ENCODE measurements around the gene DPP6.

DPP6 gene

GRCh38 chr7:154304231-154304630 is 252.0 kb downstream of the DPP6 start:
- Histone ChIP-seq H3K4me1 (peaks cover 2% of the 10 kb centered on the region), H3K36me3 (ENCODE audit: control insufficient read depth, insufficient read depth, low read length) (no peaks in the 10 kb centered on the region), H2AFZ (no peak overlapping the region), H3K79me2 (no peaks in the 10 kb centered on the region), H3K27ac (no peak overlapping the region), H3K9me3 (ENCODE audit: control insufficient read depth, low read length) (no peaks in the 10 kb centered on the region), H3K4me3 (ENCODE audit: low read depth, low read length) (no peak overlapping the region), H3K9ac (no peak overlapping the region), H3K4me2 (ENCODE audit: low read length) (no peak overlapping the region), H3K27me3 (ENCODE audit: control insufficient read depth, insufficient read depth, low read length) (no peaks in the 10 kb centered on the region)
- no peak for TF ChIP-seq CTCF (IDR thresholded peaks at IDR 0.05)

DNA sequence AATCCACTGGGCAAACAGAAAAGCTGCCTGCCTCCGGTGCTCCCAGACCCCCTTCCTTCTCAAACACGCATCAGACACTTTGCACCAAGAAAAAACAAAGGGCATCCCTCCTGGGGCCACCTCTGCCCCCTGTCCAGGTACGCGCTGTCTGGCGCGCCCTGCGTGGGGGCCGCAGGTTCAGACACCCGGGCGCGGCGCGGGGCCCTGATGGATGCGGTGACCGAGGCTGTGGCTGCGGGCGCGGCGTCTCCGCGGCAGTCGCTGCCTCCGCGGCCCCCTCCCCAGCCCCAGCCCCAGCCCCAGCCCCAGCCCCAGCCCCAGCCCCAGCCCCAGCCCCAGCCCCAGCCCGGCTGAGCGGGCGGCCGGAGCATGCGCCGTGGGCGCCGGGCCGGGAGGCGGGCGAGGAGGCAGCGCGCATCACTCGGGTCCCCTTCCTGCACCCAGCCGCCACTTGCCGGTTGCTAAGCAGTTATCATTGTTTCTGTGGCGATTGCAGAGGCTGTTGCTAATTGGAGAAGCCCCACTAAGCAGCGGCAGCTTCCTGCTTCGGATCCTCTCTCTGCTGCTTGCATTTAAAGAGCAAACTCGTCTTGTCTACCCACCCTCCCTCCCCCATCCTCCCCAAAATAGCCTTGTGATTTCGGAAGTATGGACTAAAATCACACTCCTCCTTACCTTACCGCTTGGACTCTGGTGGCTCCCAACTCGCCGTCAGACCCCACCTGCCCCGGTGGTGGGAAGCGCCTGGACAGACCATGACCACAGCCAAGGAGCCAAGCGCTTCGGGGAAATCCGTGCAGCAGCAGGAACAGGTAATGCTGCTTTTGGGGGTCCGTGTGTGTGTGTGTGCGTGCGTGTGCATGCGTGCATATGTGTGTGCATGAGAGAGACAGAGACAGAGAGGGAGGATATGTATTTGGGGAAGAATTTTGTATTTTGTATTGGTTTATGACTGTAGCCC is 252.8 kb downstream of the DPP6 start:
- Histone ChIP-seq H3K36me3 (ENCODE audit: control insufficient read depth, insufficient read depth, low read length) (no peaks in the 10 kb centered on the region), H2AFZ (no peak overlapping the region), H3K4me3 (ENCODE audit: low read depth, low read length) (no peak overlapping the region), H3K27me3 (ENCODE audit: control insufficient read depth, insufficient read depth, low read length) (no peaks in the 10 kb centered on the region), H3K4me1 (peaks cover 2% of the 10 kb centered on the region), H3K27ac (no peak overlapping the region), H3K9ac (no peak overlapping the region), H3K79me2 (no peaks in the 10 kb centered on the region), H3K4me2 (ENCODE audit: low read length) (no peak overlapping the region), H3K9me3 (ENCODE audit: control insufficient read depth, low read length) (no peaks in the 10 kb centered on the region)
- no peak for TF ChIP-seq CTCF (IDR thresholded peaks at IDR 0.05)

DNA sequence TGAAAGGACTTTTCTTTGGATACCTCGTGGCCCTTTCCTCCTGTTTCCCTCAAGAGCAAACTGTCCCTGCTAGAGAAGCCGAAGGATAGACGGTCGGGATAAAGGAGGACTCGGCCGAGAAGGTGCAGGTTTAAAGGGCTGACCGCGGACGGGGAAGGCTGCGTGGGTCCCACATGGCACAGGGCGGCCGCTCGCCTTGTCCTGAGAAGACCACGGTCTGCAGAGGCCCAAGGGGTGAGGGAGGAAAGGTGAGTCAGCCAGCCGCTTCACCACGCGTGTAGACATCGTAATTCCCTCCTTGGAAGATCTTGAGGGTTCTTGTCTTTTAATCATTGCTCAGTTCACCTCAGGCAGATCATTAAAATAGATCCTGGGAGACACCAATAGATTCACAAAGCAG is 253.8 kb downstream of the DPP6 start:
- H3K79me2 ChIP-seq, result no peaks in the 10 kb centered on the region
- no peak overlapping the region for H3K27ac ChIP-seq
- no peak overlapping the region for H3K4me3 ChIP-seq (ENCODE audit: low read depth, low read length)
- no peak overlapping the region for H3K4me2 ChIP-seq (ENCODE audit: low read length)
- TF ChIP-seq CTCF (IDR thresholded peaks at IDR 0.05), result no peak
- no peak overlapping the region for H3K9ac ChIP-seq
- H3K4me1 ChIP-seq, result peaks cover 2% of the 10 kb centered on the region
- H3K9me3 ChIP-seq (ENCODE audit: control insufficient read depth, low read length), result no peaks in the 10 kb centered on the region
- no peaks in the 10 kb centered on the region for H3K36me3 ChIP-seq (ENCODE audit: control insufficient read depth, insufficient read depth, low read length)
- H3K27me3 ChIP-seq (ENCODE audit: control insufficient read depth, insufficient read depth, low read length), result no peaks in the 10 kb centered on the region
- H2AFZ ChIP-seq, result no peak overlapping the region

GRCh38 chr7:154308928-154309327 is 256.7 kb downstream of the DPP6 start:
- no peaks in the 10 kb centered on the region for H3K36me3 ChIP-seq (ENCODE audit: control insufficient read depth, insufficient read depth, low read length)
- H3K4me2 ChIP-seq (ENCODE audit: low read length), result no peak overlapping the region
- H3K4me3 ChIP-seq (ENCODE audit: low read depth, low read length), result no peak overlapping the region
- no peak overlapping the region for H3K27ac ChIP-seq
- no peak overlapping the region for H2AFZ ChIP-seq
- no peaks in the 10 kb centered on the region for H3K79me2 ChIP-seq
- no peak for TF ChIP-seq CTCF (IDR thresholded peaks at IDR 0.05)
- H3K27me3 ChIP-seq (ENCODE audit: control insufficient read depth, insufficient read depth, low read length), result no peaks in the 10 kb centered on the region
- H3K9me3 ChIP-seq (ENCODE audit: control insufficient read depth, low read length), result no peaks in the 10 kb centered on the region
- peaks cover 2% of the 10 kb centered on the region for H3K4me1 ChIP-seq
- no peak overlapping the region for H3K9ac ChIP-seq

DNA sequence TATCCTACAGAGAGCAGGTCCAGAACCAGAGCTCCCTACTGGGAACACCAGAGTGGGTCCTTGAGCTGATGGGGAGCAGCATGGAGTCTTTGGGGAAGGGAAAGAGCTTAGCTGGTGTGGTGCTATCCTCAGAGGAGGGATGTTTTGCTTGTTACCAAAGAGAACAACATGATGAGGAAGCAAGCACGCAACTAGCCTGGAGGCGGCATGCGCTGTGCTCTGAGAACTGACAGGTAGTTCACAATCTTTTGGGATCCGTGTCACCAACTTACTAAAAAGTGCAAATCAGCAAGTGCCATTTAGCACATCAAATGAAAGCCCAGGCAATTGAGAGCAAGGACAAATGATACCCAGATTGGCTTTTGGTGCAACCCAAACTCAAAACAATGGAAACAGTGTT is 257.9 kb downstream of the DPP6 start:
- TF ChIP-seq CTCF (IDR thresholded peaks at IDR 0.05), result no peak
- no peaks in the 10 kb centered on the region for H3K36me3 ChIP-seq (ENCODE audit: control insufficient read depth, insufficient read depth, low read length)
- no peaks in the 10 kb centered on the region for H3K79me2 ChIP-seq
- no peaks in the 10 kb centered on the region for H3K9me3 ChIP-seq (ENCODE audit: control insufficient read depth, low read length)
- no peak overlapping the region for H2AFZ ChIP-seq
- H3K4me2 ChIP-seq (ENCODE audit: low read length), result no peak overlapping the region
- no peaks in the 10 kb centered on the region for H3K4me1 ChIP-seq
- no peak overlapping the region for H3K9ac ChIP-seq
- no peak overlapping the region for H3K27ac ChIP-seq
- H3K27me3 ChIP-seq (ENCODE audit: control insufficient read depth, insufficient read depth, low read length), result no peaks in the 10 kb centered on the region
- H3K4me3 ChIP-seq (ENCODE audit: low read depth, low read length), result no peak overlapping the region
